ENCODE results near the gene ANKRD37.
"Not testable (repeated sequence)": the region's sequence is repeated elsewhere in the genome, so short reads cannot be mapped to it uniquely, and the experiment has no call there.

The ANKRD37 gene

GRCh38 chr4:185396724-185397385 lies at the start of gene ANKRD37:
ANKRD37 (plus strand) TSS chr4:185396841; CDS start chr4:185396924, 83 bp downstream.
- DNase-seq = no peak

GRCh38 chr4:185346975-185347601 lies 49.6 kb upstream of the ANKRD37 start:
- no peak for DNase-seq

- DNase-seq = no peak
These were observed 45.0 kb upstream of the ANKRD37 start for GRCh38 chr4:185351691-185352090.

- no peak for DNase-seq
These were observed 44.4 kb upstream of the ANKRD37 start for GRCh38 chr4:185352202-185352601.

- no peak for DNase-seq
These were observed 43.9 kb upstream of the ANKRD37 start for GRCh38 chr4:185352741-185353140.

- DNase-seq = no peak
These were observed 39.4 kb upstream of the ANKRD37 start for GRCh38 chr4:185357211-185357610.

GRCh38 chr4:185357733-185358440 lies 38.8 kb upstream of the ANKRD37 start:
- no peak for DNase-seq

GRCh38 chr4:185358514-185358913 lies 38.1 kb upstream of the ANKRD37 start:
- no peak for DNase-seq

- DNase-seq = no peak
These were observed 37.7 kb upstream of the ANKRD37 start for GRCh38 chr4:185358959-185359358.

GRCh38 chr4:185359767-185360446 lies 36.7 kb upstream of the ANKRD37 start:
- DNase-seq = no peak

GRCh38 chr4:185361872-185362271 lies 34.8 kb upstream of the ANKRD37 start:
- DNase-seq = no peak

- not testable (repeated sequence) for DNase-seq
These were observed 34.1 kb upstream of the ANKRD37 start for GRCh38 chr4:185362570-185362969.

- DNase-seq = no peak
These were observed 33.4 kb upstream of the ANKRD37 start for GRCh38 chr4:185363251-185363650.

GRCh38 chr4:185364886-185365285 lies 31.8 kb upstream of the ANKRD37 start:
- DNase-seq = no peak

GRCh38 chr4:185369731-185370130 lies 26.9 kb upstream of the ANKRD37 start:
- no peak for DNase-seq

GRCh38 chr4:185370268-185370949 lies 26.2 kb upstream of the ANKRD37 start:
- DNase-seq = no peak

- DNase-seq = no peak
These were observed 24.9 kb upstream of the ANKRD37 start for GRCh38 chr4:185371702-185372101.

GRCh38 chr4:185374027-185374426 lies 22.6 kb upstream of the ANKRD37 start:
- DNase-seq = no peak

GRCh38 chr4:185374573-185374972 lies 22.1 kb upstream of the ANKRD37 start:
- no peak for DNase-seq

GRCh38 chr4:185378264-185378663 lies 18.4 kb upstream of the ANKRD37 start:
- no peak for DNase-seq

GRCh38 chr4:185379326-185380295 lies 17.0 kb upstream of the ANKRD37 start:
- no peak for DNase-seq

GRCh38 chr4:185380320-185380719 lies 16.3 kb upstream of the ANKRD37 start:
- DNase-seq = no peak
